GM21717 (cell line): Measurements from ENCODE around the gene SLAIN2.
"Not testable (repeated sequence)": the region's sequence is repeated elsewhere in the genome, so short reads cannot be mapped to it uniquely, and the experiment has no call there.

ENCODE experiments used
- ATAC-seq: cut with Tn5 transposase; IDR thresholded peaks from one replicate; pipeline ENCODE4 v1.9.1; 2021; ENCODE audit warnings: mild to moderate bottlenecking, moderate library complexity; ENCODE audit not compliant: unreplicated experiment

The SLAIN2 gene

DNA sequence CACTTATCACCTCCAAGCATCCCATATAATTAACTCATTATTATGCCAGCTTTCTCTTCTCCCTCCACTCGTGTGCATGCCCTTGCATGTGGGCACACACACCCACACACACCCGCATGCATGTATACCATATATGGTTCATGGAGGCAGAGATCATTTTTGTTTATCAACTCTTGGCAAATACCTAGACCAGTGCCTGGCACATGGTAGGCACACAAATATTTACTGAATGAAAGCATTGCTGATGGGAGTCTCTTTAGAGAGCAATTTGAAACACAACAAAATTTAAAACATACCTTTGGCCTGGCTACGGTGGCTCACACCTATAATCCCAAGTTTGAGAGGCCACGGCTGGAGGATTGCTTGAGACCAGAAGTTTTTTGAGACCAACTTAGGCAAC is 90.7 kb downstream of the SLAIN2 start:
- ATAC-seq, result no peak

DNA sequence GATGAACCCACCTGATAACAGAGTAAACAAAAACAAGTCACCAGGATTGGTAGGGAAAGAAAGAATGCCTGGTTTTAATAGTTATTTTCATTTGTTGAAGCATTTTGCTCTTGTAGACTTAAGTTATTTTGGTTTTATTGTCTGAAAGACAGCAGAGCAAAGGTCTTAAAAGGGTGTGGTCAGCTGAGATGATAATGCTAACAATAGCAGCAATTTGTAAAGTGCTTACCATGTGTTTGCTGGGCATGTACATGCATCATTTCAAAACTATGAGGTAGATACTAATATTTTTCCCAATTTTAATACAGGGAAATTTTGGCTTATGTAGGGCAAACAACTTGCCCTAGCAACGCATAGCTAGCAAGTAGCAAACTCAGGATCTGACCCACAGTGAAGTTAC is 95.0 kb downstream of the SLAIN2 start:
- no peak for ATAC-seq

DNA sequence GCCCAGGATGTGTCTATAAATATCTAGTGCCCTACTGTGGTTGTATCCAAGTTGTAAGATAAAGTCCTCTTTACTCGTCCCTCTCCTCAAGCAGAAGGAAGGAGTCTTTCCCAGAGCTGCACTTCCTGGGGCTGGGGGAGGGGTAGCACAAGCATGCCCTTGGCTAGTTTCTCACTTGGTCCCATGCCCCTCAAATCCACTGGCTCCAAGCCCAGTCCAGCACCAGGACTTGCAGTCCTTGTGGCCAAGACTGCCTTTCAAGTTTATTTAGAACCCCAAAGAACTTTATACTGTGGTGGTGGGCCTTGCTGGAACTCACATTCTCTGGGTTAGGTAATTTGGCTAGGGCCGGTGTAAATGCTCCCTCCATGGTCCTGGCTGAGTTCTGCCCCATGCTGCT is 98.7 kb downstream of the SLAIN2 start:
- no peak for ATAC-seq

DNA sequence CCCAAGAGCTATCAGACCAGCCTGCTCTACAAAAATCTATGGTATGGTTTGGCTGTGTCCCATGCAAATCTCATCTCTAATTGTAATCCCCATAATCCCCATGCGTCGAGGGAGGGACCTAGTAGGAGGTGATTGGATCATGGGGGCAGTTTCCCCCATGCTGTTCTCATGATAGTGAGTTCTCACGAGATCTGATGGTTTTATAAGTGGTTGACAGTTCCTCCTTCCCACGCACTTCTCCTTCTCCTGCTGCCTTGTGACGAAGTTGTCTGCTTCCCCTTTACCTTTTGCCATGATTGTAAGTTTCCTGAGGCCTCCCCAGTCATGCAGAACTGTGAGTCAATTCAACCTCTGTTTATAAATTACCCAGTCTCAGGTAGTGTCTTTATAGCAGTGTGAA is 99.6 kb downstream of the SLAIN2 start:
- ATAC-seq, result not testable (repeated sequence)

DNA sequence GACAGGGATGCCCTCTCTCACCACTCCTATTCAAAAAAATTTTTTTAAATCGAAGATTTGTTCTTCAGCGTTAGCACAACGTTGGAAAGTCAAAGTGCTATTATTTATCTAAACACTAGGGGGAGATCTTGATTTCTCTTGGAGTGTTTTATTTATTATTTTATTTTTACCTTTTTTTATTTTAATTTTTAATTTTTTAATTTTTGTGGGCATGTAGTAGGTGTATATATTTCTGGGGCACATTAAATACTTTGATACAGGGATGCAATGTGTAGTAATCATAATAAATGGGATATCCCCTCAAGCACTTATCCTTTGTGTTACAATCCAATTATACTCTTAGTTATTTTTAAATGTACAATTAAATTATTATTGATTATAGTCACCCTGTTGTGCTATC is 104.4 kb downstream of the SLAIN2 start:
- no peak for ATAC-seq

DNA sequence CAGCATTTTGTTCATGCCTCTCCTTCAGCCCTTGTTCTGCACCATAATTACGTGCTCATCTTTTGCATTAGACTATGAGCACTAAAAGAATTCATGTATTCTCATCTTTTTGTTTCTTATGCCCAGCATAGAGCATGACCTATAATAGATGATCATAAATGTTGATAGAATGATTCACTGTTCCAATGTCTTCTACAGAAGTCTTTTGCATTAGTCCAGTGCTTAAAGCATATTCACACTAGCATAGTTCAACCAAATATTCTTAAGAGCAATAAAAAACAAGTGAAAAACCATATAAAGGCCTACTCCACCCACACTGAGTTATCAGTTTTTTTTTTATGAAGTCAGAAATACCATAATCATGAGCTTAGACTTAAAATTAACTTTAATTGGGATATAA is 105.3 kb downstream of the SLAIN2 start:
- no peak for ATAC-seq

DNA sequence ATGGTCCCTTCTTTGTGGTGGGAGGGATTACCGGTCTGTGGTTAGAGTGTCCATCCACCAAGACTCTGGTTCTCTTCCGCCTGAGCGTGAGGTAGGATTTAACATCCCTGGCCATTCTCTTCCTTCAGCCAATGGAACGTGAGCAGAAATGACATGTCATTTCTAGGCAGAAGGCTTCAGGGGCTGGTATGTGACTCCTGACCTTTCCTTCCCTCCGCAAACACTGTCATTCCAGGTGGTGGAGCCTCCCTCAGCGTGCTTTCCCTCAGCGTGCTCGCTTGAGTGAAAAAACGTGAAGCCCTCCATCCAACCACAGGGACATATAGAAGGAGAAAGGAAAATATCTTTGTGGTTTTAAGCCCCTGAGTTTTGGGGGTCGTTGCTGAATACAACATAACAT is 107.8 kb downstream of the SLAIN2 start:
- no peak for ATAC-seq

DNA sequence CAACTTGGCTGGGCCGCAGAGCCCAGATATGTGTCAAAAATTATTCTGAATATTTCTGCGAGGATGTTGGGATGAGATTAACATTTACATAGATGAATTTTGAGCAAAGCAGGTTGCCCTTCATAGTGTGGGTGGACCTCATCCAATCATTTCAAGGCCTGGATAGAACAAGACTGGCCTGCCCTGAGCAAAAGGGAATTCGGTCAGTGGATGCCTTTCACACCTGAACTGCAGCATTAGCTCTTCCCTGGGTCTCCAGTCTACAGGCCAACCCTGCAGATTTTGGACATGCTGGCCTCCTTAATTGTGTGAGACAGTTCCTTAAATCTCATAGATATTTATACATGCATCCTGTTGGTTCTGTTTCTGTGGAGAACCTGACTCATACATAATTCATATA is 109.4 kb downstream of the SLAIN2 start:
- no peak for ATAC-seq

DNA sequence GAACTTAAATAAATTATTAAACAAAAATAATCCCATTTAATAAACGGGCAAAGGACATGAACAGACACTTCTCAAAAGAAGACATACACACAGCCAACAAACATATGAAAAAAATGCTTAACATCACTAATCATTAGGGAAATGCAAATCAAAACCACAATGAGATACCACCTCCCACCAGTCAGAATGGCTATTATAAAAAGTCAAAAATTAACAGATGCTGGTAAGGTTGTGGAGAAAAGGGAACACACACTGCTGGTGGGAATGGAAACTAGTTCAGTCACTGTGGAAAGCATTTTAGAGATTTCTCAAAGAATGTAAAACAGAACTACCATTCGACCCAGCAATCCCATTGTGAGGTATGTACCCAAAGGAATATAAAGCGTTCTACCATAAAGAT is 110.3 kb downstream of the SLAIN2 start:
- not testable (repeated sequence) for ATAC-seq

DNA sequence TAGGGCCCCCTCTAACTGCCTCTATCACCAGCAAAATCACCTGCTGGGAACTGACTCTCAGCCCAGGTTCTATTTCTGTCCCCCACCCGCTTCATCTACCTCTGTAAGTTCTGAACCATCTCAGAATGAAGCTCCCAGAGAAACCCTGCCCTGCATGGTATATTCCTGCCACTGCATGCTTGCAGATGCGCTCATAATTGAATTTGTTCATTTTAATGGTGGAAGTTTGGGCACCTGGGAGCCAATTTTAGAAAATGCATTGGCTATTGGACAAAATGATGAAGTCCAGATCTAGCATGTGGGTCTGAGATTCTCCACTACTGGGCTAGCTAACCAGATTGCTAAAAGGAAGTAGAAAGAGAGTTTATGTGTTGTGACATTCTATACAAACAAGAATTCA is 113.3 kb downstream of the SLAIN2 start:
- no peak for ATAC-seq

DNA sequence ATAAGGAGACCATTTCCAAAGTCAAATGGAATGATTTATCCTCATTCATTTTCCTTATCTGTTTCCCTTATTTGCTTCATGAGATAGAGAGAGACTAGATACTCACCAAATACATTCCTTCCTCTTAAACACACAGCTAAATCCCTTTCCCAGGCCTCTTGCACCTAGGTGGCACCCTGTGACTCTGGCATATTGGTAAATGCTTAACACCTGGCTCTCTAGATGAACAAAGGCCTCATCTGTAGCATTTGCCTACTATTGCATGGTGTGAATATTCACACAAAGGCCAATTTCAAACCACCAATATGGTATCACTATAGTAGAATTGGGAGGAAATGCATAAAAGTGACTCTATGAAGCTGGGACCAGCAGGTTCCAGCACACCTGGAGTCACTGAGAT is 119.7 kb downstream of the SLAIN2 start:
- ATAC-seq, result no peak

DNA sequence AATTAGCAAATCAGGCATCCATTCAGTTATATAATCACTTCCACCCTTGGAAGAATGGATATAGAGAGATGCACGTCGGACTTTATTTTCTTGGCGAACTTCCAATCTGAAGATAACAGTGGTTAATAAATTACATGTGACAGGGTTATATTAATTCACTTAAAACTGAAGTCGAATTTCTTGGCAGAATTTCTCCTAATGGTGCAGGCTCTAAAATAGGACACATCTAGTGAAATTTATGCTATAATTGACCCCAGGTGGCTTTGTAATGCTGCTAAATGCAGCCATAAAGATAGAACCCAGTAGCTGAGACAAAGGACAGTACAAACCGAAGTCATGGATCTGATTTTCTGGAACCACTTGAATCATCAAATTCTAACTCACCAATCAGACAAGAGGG is 121.0 kb downstream of the SLAIN2 start:
- ATAC-seq, result no peak

DNA sequence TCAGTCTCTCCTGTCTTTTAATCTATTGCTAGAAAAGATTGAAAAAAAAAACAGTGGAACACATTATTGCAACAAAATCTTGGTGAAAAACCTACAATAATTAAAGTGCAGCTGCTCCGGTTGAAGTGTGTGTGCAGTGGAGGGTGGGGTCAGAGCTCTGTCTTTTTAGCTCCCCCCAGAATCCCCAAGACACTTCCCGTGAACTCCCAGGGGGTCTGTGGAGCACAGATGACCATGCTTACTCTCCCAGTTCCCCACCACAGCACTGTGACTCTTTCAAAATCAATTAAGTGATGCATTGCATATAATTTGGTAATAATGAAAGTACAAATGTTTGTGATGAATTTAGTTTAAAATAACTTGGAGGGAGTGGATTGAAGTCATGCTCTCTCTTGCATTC is 126.1 kb downstream of the SLAIN2 start:
- ATAC-seq, result no peak

DNA sequence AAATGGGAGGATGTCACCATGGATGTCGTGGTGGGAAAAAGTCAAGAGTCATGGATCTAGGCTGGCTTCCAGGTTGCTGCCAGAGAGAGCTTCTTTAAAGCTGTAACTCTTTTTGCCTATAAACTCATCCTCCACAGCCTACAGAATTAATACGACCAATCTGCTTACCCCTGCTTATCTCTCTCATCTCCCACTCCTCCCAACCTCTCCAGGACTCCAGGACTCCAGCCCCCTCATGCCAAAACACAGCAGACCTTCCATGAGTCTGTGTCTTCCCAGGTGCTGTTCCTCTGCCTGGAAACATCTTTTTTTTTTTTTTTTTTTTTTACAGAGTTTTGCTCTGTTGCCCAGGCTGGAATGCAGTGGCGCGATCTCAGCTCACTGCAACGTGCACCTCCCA is 126.6 kb downstream of the SLAIN2 start:
- no peak for ATAC-seq

DNA sequence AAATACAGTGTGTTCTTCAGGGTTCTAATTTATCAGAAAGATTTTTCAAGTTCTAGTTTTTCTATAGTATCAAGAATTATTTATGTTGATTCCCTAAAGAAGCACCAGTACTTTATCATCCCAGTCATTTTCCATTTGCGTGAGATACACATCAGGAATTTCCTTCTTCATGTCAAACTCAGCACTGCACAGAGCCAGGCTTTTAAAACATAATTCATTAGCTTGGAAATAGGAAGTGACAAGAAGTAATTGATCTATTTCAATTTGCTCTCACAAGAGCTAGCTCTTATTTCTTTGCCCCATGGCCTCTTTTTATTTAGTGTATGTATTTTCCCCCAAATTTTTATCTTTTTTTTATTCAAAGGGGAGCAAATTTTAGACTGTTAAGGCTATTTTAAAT is 128.8 kb downstream of the SLAIN2 start:
- ATAC-seq, result no peak

DNA sequence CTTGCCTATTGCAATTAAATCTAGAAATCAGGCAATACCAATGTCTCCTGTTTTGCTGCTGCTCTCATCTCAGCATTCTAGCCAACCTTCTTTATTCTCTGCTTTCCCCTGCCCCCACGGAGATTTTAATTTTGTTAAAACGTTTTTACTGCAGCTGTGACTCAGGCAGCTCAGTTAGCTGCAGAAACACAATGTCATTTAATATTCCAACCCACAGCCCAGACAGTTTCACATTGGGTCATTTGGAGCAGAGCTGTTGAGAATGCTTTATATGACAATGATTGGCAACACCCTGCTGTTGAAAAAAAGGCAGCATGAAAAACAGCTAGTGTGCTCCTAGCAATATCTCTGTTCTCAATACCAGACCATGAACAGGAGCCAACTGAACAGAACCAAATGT is 129.2 kb downstream of the SLAIN2 start:
- no peak for ATAC-seq

DNA sequence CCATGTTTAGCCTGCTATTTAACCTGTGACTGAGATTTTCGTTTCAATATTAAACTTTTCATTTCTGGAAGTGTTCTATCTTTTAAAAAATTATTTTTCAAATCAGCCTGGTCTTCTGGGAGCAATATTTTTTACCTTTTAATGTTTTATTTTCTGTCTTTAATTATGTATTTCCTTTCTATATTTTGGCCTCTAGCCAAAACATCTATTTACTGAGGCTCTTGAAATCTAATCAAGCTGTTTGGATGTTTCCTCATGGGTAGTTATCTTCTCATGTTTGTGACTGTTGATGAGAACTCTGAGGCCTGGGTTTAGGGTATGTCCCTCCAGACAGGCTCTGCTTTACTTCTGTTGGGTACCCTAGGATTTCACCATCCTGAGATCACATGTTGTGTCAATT is 131.5 kb downstream of the SLAIN2 start:
- ATAC-seq, result no peak

DNA sequence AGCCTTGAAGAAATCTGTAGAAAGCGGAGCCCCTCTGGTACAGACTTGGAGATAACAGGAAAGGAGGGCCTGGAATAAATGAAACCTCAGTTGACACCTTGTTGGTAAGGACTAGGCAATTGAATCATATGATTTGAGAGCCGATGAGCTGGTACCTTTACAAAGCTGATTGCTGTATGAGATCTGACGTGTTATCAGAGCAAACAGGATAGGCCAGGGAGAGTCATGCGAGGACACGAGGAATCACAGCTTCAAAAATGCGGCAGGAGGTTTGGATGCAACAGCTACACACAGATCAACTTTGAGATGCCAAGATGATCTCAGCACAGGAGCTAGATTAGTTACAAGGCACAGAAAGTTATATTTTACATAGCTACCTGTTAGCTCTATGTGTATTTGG is 134.4 kb downstream of the SLAIN2 start:
- ATAC-seq, result no peak
